HG03064 (cell line): Measurements from ENCODE around the gene TBC1D5.
"Not testable (repeated sequence)": the region's sequence is repeated elsewhere in the genome, so short reads cannot be mapped to it uniquely, and the experiment has no call there.

Experiments
- ATAC-seq: cut with Tn5 transposase; IDR thresholded peaks from one replicate; pipeline ENCODE4 v1.9.1; 2021; ENCODE audit warnings: low read depth; ENCODE audit not compliant: unreplicated experiment

TBC1D5 gene

DNA sequence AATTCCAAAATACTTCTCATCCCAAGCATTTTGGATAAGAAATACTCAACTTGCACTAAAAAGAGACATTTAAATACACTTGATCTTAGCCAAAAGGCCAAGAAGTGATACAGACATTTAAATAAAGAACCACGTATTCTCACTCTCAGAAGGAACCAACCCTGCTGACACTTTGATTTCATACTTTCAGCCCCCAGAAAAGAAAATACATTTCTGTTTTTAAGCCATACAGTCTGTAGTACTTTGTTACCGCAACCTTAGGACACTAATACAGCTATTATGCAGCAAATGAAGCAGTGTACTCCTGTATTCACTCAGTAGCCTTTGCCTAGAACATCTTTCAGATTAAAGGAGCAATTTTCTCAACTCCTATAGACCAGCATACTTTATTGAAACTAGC is 86.7 kb downstream of the TBC1D5 start:
- peak; percentile 87 for ATAC-seq

DNA sequence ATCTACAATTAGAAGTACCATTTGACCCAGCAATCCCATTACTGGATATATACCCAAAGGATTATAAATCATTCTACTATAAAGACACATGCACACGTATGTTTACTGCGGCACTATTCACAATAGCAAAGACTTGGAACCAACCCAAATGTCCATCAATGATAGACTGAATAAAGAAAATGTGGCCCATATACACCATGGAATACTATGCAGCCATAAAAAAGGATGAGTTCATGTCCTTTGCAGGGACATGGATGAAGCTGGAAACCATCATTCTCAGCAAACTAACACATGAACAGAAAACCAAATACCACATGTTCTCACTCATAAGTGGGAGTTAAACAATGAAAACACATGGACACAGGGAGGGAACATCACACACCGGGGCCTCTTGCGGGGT is 92.7 kb downstream of the TBC1D5 start:
- ATAC-seq = not testable (repeated sequence)

DNA sequence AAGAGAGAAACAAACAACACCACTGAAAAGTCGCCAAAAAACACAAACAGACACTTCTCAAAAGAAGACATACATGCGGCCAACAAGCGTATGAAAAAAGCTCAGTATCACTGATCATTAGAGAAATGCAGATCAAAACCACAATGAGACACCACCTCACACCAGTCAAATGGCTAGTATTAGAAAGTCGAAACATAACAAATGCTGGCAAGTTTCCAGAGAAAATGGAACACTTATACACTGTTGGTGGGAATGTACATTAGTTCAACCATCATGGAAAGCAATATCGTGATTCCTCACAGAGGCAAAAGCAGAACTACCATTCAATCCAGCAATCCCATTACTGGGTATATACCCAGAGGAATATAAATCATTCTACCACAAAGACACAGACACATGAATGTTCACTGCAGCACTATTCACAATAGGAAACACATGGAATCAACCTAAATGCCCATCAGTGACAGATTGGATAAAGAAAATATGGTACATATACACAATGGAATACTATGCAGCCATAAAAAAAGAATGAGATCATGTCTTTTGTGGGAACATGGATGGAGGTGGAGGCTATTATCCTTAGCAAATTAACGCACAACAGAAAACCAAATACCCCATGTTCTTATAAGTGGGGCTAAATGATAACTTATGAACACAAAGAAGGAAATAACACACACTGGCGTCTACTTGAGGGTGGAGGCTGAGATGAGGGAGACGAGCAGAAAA is 93.6 kb downstream of the TBC1D5 start:
- ATAC-seq = not testable (repeated sequence)

DNA sequence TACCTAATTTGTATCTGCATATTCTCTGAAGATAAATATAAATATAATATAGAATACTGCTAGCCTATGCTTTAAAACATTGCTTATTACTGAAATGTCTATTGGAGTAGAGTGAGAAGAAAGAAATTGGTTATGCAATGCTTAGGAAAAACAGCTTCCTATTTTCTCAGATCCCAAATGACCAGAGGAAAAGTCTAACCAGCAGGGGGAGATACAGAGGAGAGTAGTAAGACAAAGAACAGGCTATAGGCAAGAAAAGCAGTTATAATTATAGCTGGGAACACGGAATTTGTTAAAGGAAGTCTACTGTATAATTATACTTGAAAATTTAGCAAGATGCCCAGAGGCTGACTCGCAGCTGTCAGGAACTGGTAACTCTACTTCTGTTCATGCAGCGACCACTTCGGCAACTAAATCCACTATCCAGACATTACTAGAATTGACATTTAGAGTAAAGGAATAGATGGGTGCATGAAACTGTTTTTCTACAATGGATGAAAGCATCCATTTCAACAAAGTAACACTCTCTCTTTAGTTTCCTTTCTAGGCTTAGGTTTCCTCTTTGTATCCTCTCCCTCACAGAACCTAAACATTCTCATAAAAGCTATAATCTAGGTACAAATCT is 97.2 kb downstream of the TBC1D5 start:
- ATAC-seq = no peak

DNA sequence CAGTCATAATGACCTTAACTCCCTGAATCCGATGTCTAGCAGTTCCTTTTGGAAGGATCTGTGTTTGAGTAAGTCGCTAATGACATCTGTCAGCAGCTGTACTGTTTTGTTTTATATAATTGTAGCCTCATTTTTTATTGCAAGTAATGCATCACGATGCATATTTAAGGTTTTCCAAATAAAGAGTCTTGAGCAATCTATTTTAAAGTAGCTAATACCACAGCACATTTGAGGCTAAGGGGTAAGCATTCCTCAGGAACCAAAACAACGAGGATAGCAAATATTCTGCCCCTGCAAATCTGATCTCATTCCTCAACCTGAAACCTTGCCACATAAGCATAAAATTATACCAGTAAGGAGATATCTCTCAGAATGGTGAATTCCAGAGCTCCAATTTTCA is 98.7 kb downstream of the TBC1D5 start:
- no peak for ATAC-seq

DNA sequence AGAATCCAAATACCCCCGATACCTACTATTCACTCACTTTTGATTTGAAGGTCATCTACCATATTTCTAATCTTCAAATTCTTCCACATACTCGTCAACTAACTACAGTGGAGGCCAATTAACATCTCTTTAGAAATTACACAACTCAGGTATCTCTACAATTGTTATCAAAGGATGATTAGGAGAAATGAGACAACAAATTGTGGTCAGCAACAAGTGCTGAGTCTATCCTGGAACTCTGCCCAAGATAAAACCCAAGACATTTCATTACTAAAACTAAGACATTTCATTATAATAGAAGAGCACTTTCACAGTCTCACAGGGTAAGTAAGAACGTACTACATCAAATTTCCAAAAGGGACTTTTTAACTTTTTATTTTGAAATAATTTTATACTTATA is 100.0 kb downstream of the TBC1D5 start:
- no peak for ATAC-seq

DNA sequence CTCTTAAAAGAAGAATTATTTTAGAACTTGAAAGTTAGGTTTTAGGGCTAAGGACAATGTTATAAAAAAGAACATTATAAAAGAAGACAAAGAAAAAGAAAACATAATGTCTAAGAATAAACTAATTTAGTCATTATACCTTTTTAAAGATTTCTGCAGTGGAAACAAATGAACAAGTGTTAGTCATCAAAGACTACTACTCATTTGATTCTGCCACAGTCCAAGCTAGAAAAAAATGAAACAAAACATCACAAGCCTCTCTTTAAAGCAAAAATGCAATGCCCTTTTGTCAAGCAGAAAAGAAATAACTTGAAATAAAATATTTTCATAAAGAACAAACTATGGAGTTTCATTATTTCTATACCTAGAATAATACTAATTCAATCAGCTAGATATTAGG is 102.0 kb downstream of the TBC1D5 start:
- no peak for ATAC-seq

DNA sequence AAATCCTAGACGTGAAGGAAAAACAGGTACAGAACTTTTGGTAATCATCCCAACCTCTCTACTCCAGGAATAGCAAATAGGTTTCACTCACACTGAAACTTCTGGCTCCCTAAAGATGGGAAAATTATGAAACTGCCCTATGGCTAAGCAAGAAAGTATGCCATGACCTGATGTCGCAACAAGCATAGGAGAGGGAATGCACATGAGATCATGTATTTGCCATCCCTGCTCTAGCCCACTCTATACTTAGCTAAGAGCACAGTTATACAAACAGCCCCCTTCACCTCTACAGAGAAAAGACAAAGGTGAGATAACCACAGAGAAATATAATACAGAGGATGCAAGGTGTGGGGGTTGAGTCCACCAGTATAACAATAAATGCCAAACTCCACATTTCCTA is 102.7 kb downstream of the TBC1D5 start:
- ATAC-seq = no peak

DNA sequence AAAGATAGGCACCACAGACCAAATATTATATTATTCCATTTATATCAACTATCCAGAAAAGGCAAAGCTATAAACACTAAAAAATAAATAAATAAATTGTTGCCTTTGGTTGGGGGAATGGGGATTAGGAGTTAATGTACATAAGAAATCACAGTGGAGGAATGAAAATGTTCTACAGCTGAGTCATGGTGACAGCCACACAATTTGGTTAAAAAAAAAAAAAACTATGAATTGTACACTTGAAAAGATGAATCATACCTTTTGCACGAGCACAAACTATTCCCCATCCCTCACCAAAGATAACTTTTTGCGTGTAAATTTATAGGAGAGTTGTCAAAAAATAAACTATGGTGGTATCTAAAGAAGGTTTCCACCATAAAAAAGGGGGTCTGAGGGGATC is 103.2 kb downstream of the TBC1D5 start:
- ATAC-seq = no peak

DNA sequence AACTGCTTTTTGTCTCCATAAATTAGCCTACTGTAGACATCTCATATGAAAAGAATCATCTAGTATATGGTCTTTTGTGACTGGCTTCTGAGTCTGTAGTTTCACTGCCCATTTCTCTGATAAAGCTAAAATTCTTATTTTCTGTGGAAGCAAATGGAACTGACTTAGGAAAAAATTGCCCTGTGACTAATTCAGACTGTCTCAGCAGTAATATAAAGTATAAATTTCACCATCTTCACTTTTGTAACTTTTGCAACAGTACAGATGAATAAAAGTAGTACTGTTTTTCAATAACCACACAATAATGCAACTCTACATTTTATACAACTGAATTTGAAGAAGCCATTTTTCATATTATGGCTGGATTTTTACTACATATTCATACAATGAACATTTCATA is 104.1 kb downstream of the TBC1D5 start:
- no peak for ATAC-seq

DNA sequence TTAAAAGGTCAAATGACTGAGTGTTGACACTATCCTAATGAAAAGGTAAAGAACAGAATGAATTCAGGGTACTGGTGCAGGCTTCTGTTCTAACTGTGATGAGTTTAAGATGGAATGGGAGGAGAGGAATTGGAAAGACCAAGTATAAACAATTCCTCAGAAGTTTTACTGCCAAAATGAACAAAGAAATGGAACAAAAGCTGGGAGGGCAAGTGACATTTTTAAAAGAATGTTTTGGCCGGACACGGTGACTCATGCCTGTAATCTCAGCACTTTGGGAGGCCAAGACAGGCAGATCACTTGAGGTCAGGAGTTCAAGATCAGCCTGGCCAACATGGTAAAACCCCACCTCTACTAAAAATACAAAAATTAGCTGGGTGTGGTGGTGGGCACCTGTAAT is 106.8 kb downstream of the TBC1D5 start:
- not testable (repeated sequence) for ATAC-seq

DNA sequence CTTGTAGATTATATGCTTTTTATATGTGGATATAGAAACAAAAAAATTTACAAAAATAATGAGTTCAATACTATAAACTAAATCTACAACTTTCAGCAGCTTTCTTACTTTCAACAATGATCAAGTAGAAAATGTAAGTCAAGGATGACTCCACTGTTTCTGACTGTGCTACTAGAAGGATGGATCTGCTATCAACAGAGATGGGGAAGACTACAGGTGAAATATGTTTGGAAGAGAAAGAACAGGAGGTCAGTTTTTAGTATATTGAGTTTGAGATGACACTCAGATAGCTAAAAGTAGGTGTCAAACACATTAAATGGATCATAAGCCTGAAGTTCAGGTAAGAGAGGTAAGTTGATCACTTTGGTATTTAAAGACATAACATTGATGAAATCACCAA is 107.5 kb downstream of the TBC1D5 start:
- ATAC-seq = no peak

DNA sequence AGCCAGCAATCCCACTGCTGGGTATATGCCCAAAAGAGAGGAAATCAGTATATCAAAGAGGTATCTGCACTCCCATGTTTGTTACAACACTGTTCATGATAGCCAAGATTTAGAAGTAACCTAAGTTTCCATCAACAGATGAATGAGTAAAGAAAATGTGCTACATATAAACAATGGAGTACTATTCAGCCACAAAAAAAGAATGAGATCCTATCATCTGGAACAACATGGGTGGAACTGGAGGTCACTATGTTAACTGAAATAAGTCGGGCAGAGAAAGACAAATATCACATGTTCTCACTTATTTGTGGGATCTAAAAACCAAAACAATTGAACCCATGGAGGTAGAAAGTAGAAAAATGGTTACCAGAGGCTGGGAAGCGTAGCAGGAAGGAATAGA is 108.2 kb downstream of the TBC1D5 start:
- ATAC-seq = no peak

DNA sequence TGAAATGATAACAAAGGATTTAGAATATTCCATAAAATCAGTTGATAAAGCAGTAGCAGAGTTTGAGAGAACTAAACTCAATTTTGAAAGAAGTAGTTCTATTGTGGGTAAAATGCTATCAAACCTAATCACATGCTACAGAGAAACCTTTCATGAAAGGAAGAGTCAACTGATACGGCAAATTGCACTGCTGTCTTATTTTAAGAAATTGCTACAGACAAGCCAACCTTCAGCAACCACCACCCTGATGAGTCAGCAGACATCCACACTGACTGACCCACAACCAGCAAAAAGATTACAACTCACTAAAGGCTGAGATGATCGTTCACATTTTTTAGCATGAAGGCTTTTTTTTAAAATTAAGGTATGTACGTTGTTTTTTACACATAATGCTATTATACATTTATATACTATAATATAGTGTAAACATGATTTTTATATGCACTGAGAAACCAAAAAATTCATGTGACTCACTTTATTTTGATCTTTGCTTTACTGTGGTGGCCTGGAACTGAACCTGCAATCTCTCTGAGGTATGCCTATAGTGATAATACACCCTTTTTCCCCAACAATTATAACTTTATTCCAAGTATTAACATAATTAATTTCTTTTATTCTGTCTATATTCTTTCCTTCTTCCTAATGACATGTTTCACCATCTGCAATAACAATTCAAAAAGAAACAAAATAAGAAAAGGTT is 109.9 kb downstream of the TBC1D5 start:
- no peak for ATAC-seq

DNA sequence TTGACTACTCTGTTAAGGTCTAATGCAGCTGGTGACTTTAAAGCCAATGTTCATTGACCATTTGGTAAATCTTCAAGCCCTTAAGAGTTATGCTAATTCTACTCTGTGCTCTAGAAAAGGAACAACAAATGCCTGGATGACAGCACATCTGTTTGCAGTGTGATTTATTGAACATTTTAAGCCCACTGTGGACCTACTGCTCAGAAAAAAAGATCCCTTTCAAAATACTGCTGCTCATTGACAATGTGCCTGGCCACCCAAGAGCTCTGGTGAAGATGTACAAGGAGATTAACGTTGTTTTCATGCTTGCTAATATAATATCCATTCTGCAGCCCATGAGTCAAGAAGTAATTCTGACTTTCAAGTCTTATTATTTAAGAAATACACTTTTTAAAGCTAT is 110.8 kb downstream of the TBC1D5 start:
- ATAC-seq = no peak

DNA sequence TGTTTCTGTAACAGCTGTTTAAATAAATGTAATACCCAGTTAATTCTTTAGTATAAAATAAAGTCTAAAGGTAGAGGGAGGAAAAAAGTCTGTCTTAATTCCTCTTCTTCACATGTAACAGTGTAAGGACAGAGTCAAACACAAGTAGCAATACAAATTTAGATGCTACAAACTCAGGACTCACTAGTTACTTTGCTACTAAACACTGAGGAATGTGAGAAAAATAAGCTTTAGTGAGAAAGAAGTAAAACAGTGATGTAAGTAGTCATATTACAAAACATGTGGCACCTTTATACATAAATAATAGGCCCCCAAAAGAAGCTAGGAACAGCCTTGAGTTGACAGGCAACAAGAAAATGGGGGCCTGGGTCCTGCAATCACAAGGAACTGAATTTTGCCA is 113.0 kb downstream of the TBC1D5 start:
- ATAC-seq = no peak

DNA sequence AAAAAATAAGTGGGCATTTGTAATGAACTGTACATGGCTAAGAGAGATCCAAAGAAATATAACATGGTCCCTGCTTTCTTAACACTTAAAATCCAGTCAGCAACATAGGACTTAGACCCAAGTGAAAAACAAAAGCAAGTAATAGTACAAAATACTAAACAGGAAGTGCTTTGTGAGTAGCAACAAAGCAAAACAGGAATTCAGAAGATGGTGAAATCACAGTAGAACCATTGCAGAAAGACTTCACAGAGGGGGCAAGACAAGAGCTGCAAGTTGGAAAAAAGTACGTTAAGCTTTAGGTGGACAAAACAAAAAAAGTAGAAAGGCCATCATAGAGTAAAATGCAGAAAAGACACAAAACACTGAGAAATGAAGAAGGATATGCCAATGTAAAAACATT is 116.0 kb downstream of the TBC1D5 start:
- ATAC-seq = no peak

DNA sequence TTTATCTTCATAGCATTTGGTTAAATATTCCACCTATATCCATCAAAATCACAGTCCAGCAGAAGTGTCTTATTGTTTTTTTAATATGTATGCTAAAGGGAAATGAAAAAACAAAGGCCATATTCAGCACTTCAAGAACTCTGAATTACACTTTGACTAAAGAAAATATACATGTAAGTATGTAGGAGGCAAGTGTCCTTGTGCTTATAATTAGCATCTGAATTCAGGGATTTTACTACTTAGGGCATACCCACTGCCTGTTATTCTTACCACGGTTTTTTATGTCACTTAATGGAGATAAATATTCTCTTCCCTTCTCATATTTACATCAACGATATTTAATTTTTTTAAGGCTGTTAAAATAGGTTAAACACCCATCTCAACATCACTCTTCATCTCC is 117.3 kb downstream of the TBC1D5 start:
- ATAC-seq = no peak

DNA sequence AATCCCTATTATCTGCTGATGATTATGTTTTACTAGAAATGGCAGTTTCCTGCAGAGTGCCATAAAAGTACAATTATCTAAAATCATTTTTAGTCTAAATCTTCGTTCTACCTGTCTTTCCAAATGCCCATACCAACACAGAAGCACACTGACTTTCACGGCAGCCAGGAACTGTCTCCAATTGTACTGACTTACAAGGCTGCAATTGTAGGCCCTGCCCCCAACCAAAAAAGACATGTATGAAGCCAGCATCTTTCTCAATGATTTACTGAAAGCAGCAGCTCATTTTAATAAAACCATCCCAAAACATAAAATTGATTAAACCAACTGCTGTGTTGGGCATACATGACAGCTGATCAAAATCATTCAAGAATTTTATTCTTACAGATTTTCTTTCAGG is 119.0 kb downstream of the TBC1D5 start:
- no peak for ATAC-seq

DNA sequence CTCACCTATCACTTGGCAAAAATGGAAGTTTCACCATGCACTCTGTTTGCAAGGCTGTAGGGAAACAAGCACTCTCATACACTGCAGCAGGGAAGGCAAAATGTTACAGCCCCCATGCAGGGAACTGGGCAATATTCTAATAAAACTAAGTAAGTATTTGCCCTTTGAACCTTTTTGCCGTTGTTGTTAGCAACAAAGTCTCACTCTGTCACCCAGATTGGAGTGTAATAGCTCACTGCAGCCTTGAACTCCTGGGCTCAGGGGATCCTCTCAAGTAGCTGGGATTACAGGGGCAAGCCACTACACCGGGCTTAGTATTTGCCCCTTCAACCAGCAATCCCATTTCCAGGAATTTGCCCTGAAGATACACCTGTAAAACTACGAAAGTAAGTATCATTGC is 122.5 kb downstream of the TBC1D5 start:
- no peak for ATAC-seq

DNA sequence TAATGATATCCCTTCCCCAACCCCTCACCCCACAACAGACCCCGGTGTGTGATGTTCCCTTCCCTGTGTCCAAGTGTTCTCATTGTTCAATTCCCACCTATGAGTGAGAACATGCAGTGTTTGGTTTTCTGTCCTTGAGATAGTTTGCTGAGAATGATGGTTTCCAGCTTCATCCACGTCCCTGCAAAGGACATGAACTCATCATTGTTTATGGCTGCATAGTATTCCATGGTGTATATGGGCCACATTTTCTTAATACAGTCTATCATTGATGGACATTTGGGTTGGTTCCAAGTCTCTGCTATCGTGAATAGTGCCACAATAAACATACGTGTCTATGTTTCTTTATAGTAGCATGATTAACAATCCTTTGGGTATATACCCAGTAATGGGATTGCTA is 129.4 kb downstream of the TBC1D5 start:
- not testable (repeated sequence) for ATAC-seq

DNA sequence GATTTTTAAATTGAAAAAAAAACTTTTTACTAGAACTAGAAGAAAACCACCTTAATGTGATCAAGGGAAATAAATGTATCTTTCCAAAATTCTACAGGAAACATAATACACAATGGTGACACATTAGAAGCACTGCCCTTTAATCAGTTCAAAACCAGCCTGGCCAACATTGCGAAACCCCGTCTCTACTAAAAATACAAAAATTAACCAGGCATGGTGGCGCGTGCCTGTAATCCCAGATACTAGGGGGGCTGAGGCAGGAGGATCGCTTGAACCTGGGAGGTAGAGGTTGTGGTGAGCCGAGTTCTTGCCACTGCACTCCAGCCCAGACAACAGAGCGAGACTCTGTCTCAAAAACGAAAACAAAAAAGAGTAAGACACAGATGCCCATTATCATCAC is 134.5 kb downstream of the TBC1D5 start:
- ATAC-seq = no peak
